DOHH2 (cell line): ENCODE data around the gene SERPING1.

ENCODE experiments used
- CTCF ChIP-seq: fragments of 200-600 bp; sonication (generic); IDR thresholded peaks from one replicate; pipeline ENCODE4 v1.5.1; 2014; ENCODE audit warnings: antibody characterized with exemption, mild to moderate bottlenecking, low read depth, low read length; ENCODE audit not compliant: poor library complexity, severe bottlenecking
- EZH2phosphoT487 ChIP-seq: fragments of 200-600 bp; sonication (generic); IDR thresholded peaks from 2 replicates; pipeline ENCODE4 v1.6.1; 2017; ENCODE audit warnings: borderline replicate concordance, mild to moderate bottlenecking, antibody characterized with exemption, low read length, moderate library complexity, mixed read lengths

- TF ChIP-seq CTCF (peak; percentile 22), EZH2phosphoT487 (no peak)
Measured at GRCh38 chr11:57662893-57663292, 65.4 kb downstream of the SERPING1 start.
